Sigmoid colon (tissue), 4 donors: ENCODE results near the gene TENM4.

Source experiments
- CTCF ChIP-seq, 4 experiments: fragments of 450-650 bp in 3 of 4; fragments of 200-600 bp in 1 of 4; IDR thresholded peaks; one replicate each; pipeline ENCODE4 v1.5.1; 2016 to 2019; ENCODE audit warnings: antibody characterized with exemption in 4 of 4, mild to moderate bottlenecking in 3 of 4, moderate library complexity in 2 of 4
- EP300 ChIP-seq, 4 donors: sonication (generic); formaldehyde crosslinking; IDR thresholded peaks; one replicate each; pipeline ENCODE4 v1.6.1; 2017; ENCODE audit warnings: antibody characterized with exemption in 4 of 4
- POLR2A ChIP-seq, 2 donors: fragments of 450-650 bp; IDR thresholded peaks; one replicate each; pipeline ENCODE4 v1.6.1; 2016; ENCODE audit warnings: antibody characterized with exemption in 2 of 2, mild to moderate bottlenecking in 2 of 2, moderate library complexity in 2 of 2

GRCh38 chr11:78720281-78720989 is 720.4 kb downstream of the TENM4 start:
- no peak for TF ChIP-seq CTCF (IDR thresholded peaks at IDR 0.05)
- no peak for TF ChIP-seq EP300 (IDR thresholded peaks at IDR 0.05)
- no peak for TF ChIP-seq POLR2A (IDR thresholded peaks at IDR 0.05)
